Transverse colon (tissue), 4 donors: ENCODE results near the gene RBBP8NL. TPM values are rescaled to one million over a fixed set of nuclear protein-coding genes. Genes with fewer than 3 reads are reported as not detected.

Experiments used
- DNase-seq: peaks from one replicate; pipeline ENCODE4 v3.0.0-alpha.2; 2019
- H3K27ac ChIP-seq, 4 donors: fragments of 200-600 bp; sonication (generic); 2 replicates each; pipeline ENCODE4 v1.5.1; 2016 to 2018; ENCODE audit warnings: inconsistent platforms in 4 of 4
- H3K27me3 ChIP-seq: fragments of 200-600 bp; sonication (generic); 2 replicates; pipeline ENCODE4 v1.5.1; 2017; ENCODE audit warnings: inconsistent platforms
- H3K36me3 ChIP-seq, 4 donors: fragments of 200-600 bp; sonication (generic); 2 replicates each; pipeline ENCODE4 v1.5.1; 2017 to 2019; ENCODE audit warnings: inconsistent platforms in 4 of 4
- H3K4me1 ChIP-seq, 4 donors: fragments of 200-600 bp; sonication (generic); 2 replicates each; pipeline ENCODE4 v1.5.1; 2017 to 2020; ENCODE audit warnings: inconsistent platforms in 4 of 4
- H3K4me3 ChIP-seq, 4 donors: fragments of 200-600 bp; sonication (generic); 1 replicate in 1 of 4; 2 replicates in 3 of 4; pipeline versions ENCODE4 v1.5.1 to v1.6.1; 2017 to 2019; ENCODE audit warnings: inconsistent platforms in 4 of 4
- H3K9me3 ChIP-seq, 2 donors: fragments of 200-600 bp; sonication (generic); 2 replicates each; pipeline ENCODE4 v1.5.1; 2017 to 2019; ENCODE audit warnings: inconsistent platforms in 2 of 2
- CTCF ChIP-seq, 5 experiments: fragments of 200-600 bp in 3 of 5; fragments of 450-650 bp in 2 of 5; sonication (generic) in 3 of 5; IDR thresholded peaks; 1 replicate in 2 of 5; 2 replicates in 3 of 5; pipeline ENCODE4 v1.5.1; 2016 to 2017; ENCODE audit warnings: antibody characterized with exemption in 5 of 5, inconsistent platforms in 3 of 5, mild to moderate bottlenecking in 2 of 5, moderate library complexity in 1 of 5
- EP300 ChIP-seq: sonication (generic); formaldehyde crosslinking; IDR thresholded peaks from one replicate; pipeline ENCODE4 v1.6.1; 2017; ENCODE audit warnings: antibody characterized with exemption, low read depth
- POLR2A ChIP-seq: fragments of 450-650 bp; IDR thresholded peaks from one replicate; pipeline ENCODE4 v1.6.1; 2016; ENCODE audit warnings: antibody characterized with exemption, mild to moderate bottlenecking, moderate library complexity
- POLR2AphosphoS5 ChIP-seq, 3 donors: sonication (generic); formaldehyde crosslinking; IDR thresholded peaks; one replicate each; pipeline ENCODE4 v1.6.1; 2016; ENCODE audit warnings: antibody characterized with exemption in 3 of 3
- WGBS, 2 donors: methylation state at CpG; one replicate each; pipeline ENCODE4 v1.1.5; 2018; ENCODE audit warnings: low coverage in 1 of 2; 5-methylcytosine and 5-hydroxymethylcytosine counted together
- in situ Hi-C, 4 donors: fragments of 200-750 bp; cut with MboI; loops; one replicate each; pipeline versions ENCODE4 v1.15.0 to v1.15.1; 2017; ENCODE audit warnings: low sequenced_read_pairs in 3 of 4, low pct_ligation_motif_present in 1 of 4, low pct_unique_long_range_greater_than_20kb in 1 of 4
- intact Hi-C: fragments of 100-400 bp; cut with DNase I; formaldehyde crosslinking; loops from one replicate; pipeline ENCODE4 v1.15.1; 2023; ENCODE audit warnings: low total_unique reads
- total RNA-seq, 4 donors: library from RNA; depleted of rRNA; stranded (reverse); fragments of >200 nt; gene quantifications; one replicate each; pipeline ENCODE4 v1.1.0, GENCODE V29; 2016

The RBBP8NL gene
- total RNA-seq, 4 donors from 2014 or later, result 0.75 to 9.4 (median 4.3) TPM

GRCh38 chr20:62395311-62396242, 31.8 kb downstream of the RBBP8NL start:
- H3K27me3 ChIP-seq, result no peaks in the 10 kb centered on the region
- intact Hi-C loops (no loop called here), in situ Hi-C loops (no loop called here)
- TF ChIP-seq EP300, result no peak
- TF ChIP-seq POLR2A, result no peak
- TF ChIP-seq CTCF (IDR thresholded peaks at IDR 0.05), result no peak
- no peak for TF ChIP-seq POLR2AphosphoS5 (IDR thresholded peaks at IDR 0.05)
- WGBS, 2 donors, result 89% methylated on average over 26 of the region's 27 CpGs; no CpG with 5 or more reads in 1 of the 2 donors
- no peaks in the 10 kb centered on the region for H3K36me3 ChIP-seq
- DNase-seq, result no peak
- no peaks in the 10 kb centered on the region for H3K9me3 ChIP-seq
- H3K27ac ChIP-seq, result no peak overlapping the region
- H3K4me1 ChIP-seq, result no peaks in the 10 kb centered on the region
- H3K4me3 ChIP-seq, result no peak overlapping the region

- H3K4me3 ChIP-seq, result no peak overlapping the region
- no peak for DNase-seq
- H3K36me3 ChIP-seq, result no peaks in the 10 kb centered on the region
- no peaks in the 10 kb centered on the region for H3K4me1 ChIP-seq
- no peak overlapping the region for H3K27ac ChIP-seq
- in situ Hi-C loops, result no loop called here
- H3K27me3 ChIP-seq, result no peaks in the 10 kb centered on the region
- no peaks in the 10 kb centered on the region for H3K9me3 ChIP-seq
- WGBS, 2 donors, result 90% methylated on average over 40 of the region's 44 CpGs; no CpG with 5 or more reads in 1 of the 2 donors
- TF ChIP-seq EP300 (no peak), POLR2A (no peak), CTCF (IDR thresholded peaks at IDR 0.05) (no peak), POLR2AphosphoS5 (IDR thresholded peaks at IDR 0.05) (no peak)
- intact Hi-C loops, result no loop called here
Observed at GRCh38 chr20:62394248-62395245, 32.8 kb downstream of the RBBP8NL start.

- Histone ChIP-seq H3K4me1 (no peaks in the 10 kb centered on the region), H3K4me3 (no peak overlapping the region), H3K9me3 (no peaks in the 10 kb centered on the region), H3K27me3 (no peaks in the 10 kb centered on the region), H3K27ac (no peak overlapping the region), H3K36me3 (no peaks in the 10 kb centered on the region)
- TF ChIP-seq POLR2A (no peak), CTCF (IDR thresholded peaks at IDR 0.05) (no peak), EP300 (no peak), POLR2AphosphoS5 (IDR thresholded peaks at IDR 0.05) (no peak)
- intact Hi-C loops, result no loop called here
- WGBS, 2 donors, result 87% methylated on average over 19 of the region's 24 CpGs; no CpG with 5 or more reads in 1 of the 2 donors
- in situ Hi-C loops, result no loop called here
- DNase-seq, result no peak
Observed at GRCh38 chr20:62393830-62394229, 33.5 kb downstream of the RBBP8NL start.

GRCh38 chr20:62393335-62393665, 34.0 kb downstream of the RBBP8NL start:
- TF ChIP-seq CTCF (IDR thresholded peaks at IDR 0.05) (no peak), EP300 (no peak), POLR2A (no peak), POLR2AphosphoS5 (IDR thresholded peaks at IDR 0.05) (no peak)
- intact Hi-C loops, result no loop called here

More at GRCh38 chr20:62393335-62393665, 34.0 kb downstream of the RBBP8NL start:
- Histone ChIP-seq H3K36me3 (peaks cover 0 to 3% (median 0%) of the 10 kb centered on the region in 4 donors), H3K27me3 (no peaks in the 10 kb centered on the region), H3K27ac (no peak overlapping the region), H3K4me3 (no peak overlapping the region), H3K9me3 (no peaks in the 10 kb centered on the region), H3K4me1 (peaks cover 0 to 2% (median under 1%) of the 10 kb centered on the region in 4 donors)
- WGBS, 2 donors, result 81% methylated on average over 11 of the region's 12 CpGs; no CpG with 5 or more reads in 1 of the 2 donors
- in situ Hi-C loops, result no loop called here
- no peak for DNase-seq
